Activated naive CD4-positive, alpha-beta T cell treated with anti-CD3 and anti-CD28 coated beads, Interleukin-2, amount 50 U/mL, for 24 hours (primary cell): Measurements from ENCODE around the gene TBC1D7.

Source experiments
- H3K27ac Mint-ChIP-seq: one replicate; pipeline ENCODE4 v1.8.0; 2021; ENCODE audit warnings: mild to moderate bottlenecking, mixed read lengths
- H3K27me3 Mint-ChIP-seq: one replicate; pipeline ENCODE4 v1.8.0; 2021; ENCODE audit warnings: mixed read lengths
- H3K36me3 Mint-ChIP-seq: one replicate; pipeline ENCODE4 v1.8.0; 2021; ENCODE audit warnings: mixed read lengths
- H3K4me1 Mint-ChIP-seq: one replicate; pipeline ENCODE4 v1.8.0; 2021; ENCODE audit warnings: mixed read lengths
- H3K4me3 Mint-ChIP-seq: one replicate; pipeline ENCODE4 v1.8.0; 2021; ENCODE audit warnings: mild to moderate bottlenecking, mixed read lengths
- H3K9me3 Mint-ChIP-seq: one replicate; pipeline ENCODE4 v1.8.0; 2021; ENCODE audit warnings: mixed read lengths

The TBC1D7 gene

DNA sequence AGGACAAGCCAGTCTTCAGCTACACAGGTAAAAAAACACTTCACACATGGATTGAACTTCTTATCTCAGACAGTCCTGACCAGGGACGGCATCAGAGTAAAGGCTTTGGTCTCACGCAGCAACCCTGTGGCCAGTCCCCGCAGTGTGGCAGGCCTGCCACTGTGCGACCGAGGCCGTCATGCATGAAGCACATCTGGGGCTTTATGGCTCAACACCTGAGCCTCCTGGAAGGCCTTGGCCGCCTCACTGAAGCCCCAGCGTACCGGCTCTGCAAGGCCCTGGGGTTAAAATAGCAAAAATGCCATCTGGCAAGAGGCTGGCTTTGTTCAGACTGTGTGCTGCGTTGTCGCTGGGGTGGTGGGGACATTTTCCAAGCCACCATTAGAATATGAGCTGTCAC, 32.8 kb downstream of the TBC1D7 start:
- no peak overlapping the region for H3K27ac Mint-ChIP-seq
- H3K27me3 Mint-ChIP-seq = no peaks in the 10 kb centered on the region
- no peaks in the 10 kb centered on the region for H3K9me3 Mint-ChIP-seq
- H3K36me3 Mint-ChIP-seq = peaks cover 26% of the 10 kb centered on the region
- no peak overlapping the region for H3K4me3 Mint-ChIP-seq
- no peaks in the 10 kb centered on the region for H3K4me1 Mint-ChIP-seq

- H3K27me3 Mint-ChIP-seq = no peaks in the 10 kb centered on the region
- H3K27ac Mint-ChIP-seq = no peak overlapping the region
- no peaks in the 10 kb centered on the region for H3K4me1 Mint-ChIP-seq
- peaks cover 29% of the 10 kb centered on the region for H3K36me3 Mint-ChIP-seq
- no peaks in the 10 kb centered on the region for H3K9me3 Mint-ChIP-seq
- no peak overlapping the region for H3K4me3 Mint-ChIP-seq
Measured at GRCh38 chr6:13294499-13295069, 33.8 kb downstream of the TBC1D7 start.

DNA sequence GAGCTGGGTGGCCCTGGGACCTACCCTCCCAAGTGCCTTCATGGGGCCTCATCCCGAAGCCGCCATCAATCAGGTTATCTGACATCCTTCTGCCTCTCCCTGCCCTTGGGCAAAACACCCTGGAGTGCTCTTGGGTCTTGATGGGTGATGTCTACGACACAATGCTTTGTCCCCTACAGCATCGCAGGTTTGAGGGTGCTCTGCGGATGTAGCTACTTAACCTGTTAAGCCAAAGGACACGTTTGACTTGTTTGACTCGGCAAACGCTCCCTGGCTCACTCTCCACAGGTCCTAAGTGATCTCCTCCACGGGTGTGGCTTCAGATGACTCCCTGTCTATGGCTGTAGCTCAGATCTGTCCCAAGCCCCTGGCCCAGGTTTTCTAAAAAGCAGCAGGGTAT, 35.6 kb downstream of the TBC1D7 start:
- H3K9me3 Mint-ChIP-seq = no peaks in the 10 kb centered on the region
- H3K36me3 Mint-ChIP-seq = peaks cover 29% of the 10 kb centered on the region
- no peak overlapping the region for H3K27ac Mint-ChIP-seq
- H3K27me3 Mint-ChIP-seq = no peaks in the 10 kb centered on the region
- H3K4me1 Mint-ChIP-seq = no peaks in the 10 kb centered on the region
- H3K4me3 Mint-ChIP-seq = no peak overlapping the region

DNA sequence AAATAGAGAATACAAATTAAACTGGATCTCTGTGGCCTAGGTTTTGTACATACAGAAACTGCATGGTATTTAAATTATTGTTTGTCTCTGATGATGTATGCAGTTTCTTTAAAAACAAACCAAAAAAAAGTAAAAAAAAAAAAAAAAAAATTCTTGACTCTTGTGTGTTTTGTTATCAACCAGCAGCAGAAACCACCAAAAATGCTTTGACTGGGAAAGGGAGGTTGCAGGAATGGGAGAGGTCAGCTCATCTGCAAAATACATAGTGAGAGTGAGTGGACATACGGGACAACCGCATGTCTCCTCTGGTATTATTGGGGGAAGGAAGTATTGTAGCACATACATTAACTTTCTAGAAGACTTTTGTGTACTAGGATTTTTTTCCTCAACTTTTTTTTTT, 38.0 kb downstream of the TBC1D7 start:
- H3K4me1 Mint-ChIP-seq = no peaks in the 10 kb centered on the region
- H3K4me3 Mint-ChIP-seq = no peak overlapping the region
- H3K27me3 Mint-ChIP-seq = no peaks in the 10 kb centered on the region
- H3K36me3 Mint-ChIP-seq = peaks cover 41% of the 10 kb centered on the region
- H3K9me3 Mint-ChIP-seq = peaks cover 5% of the 10 kb centered on the region
- no peak overlapping the region for H3K27ac Mint-ChIP-seq

- Mint-ChIP-seq H3K9me3 (peaks cover 5% of the 10 kb centered on the region), H3K27me3 (no peaks in the 10 kb centered on the region), H3K36me3 (peaks cover 37% of the 10 kb centered on the region), H3K4me1 (no peaks in the 10 kb centered on the region), H3K27ac (no peak overlapping the region), H3K4me3 (no peak overlapping the region)
Measured at GRCh38 chr6:13289789-13290318, 38.5 kb downstream of the TBC1D7 start.

- Mint-ChIP-seq H3K27ac (no peak overlapping the region), H3K9me3 (peaks cover 5% of the 10 kb centered on the region), H3K4me1 (no peaks in the 10 kb centered on the region), H3K4me3 (no peak overlapping the region), H3K36me3 (peaks cover 31% of the 10 kb centered on the region), H3K27me3 (no peaks in the 10 kb centered on the region)
Measured at GRCh38 chr6:13288969-13289391, 39.4 kb downstream of the TBC1D7 start.

- peaks cover 30% of the 10 kb centered on the region for H3K36me3 Mint-ChIP-seq
- no peaks in the 10 kb centered on the region for H3K27me3 Mint-ChIP-seq
- no peaks in the 10 kb centered on the region for H3K4me1 Mint-ChIP-seq
- H3K27ac Mint-ChIP-seq = no peak overlapping the region
- peaks cover 5% of the 10 kb centered on the region for H3K9me3 Mint-ChIP-seq
- no peak overlapping the region for H3K4me3 Mint-ChIP-seq
Measured at GRCh38 chr6:13288481-13288880, 39.9 kb downstream of the TBC1D7 start.

DNA sequence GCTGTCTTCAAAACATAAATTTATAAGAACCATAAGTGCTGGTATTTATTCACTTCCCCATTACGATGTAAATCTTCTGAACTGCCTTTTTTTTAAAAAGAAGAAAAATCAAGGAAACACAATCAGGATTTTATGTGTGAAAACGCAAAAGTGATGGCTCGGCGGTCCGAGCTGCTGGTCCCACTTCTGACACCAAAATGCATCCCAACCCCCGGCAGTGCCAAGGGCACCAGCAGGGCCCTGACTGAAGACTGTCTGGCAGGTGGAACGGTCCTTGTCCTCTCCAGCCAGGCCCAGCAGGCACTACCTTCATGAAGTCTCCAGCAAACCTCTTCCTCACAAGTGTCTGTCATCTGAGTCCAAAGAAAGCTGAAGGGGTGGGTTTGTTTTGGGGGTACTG, 41.2 kb downstream of the TBC1D7 start:
- H3K36me3 Mint-ChIP-seq = peaks cover 25% of the 10 kb centered on the region
- no peak overlapping the region for H3K27ac Mint-ChIP-seq
- H3K27me3 Mint-ChIP-seq = no peaks in the 10 kb centered on the region
- H3K4me1 Mint-ChIP-seq = no peaks in the 10 kb centered on the region
- H3K9me3 Mint-ChIP-seq = peaks cover 5% of the 10 kb centered on the region
- H3K4me3 Mint-ChIP-seq = no peak overlapping the region

- Mint-ChIP-seq H3K4me1 (no peaks in the 10 kb centered on the region), H3K27me3 (no peaks in the 10 kb centered on the region), H3K4me3 (no peak overlapping the region)
Measured at GRCh38 chr6:13286181-13286580, 42.2 kb downstream of the TBC1D7 start.

GRCh38 chr6:13285705-13286104, 42.6 kb downstream of the TBC1D7 start:
- Mint-ChIP-seq H3K36me3 (peaks cover 25% of the 10 kb centered on the region), H3K4me1 (no peaks in the 10 kb centered on the region), H3K27ac (no peak overlapping the region), H3K9me3 (peaks cover 5% of the 10 kb centered on the region), H3K27me3 (no peaks in the 10 kb centered on the region), H3K4me3 (no peak overlapping the region)

More at GRCh38 chr6:13286181-13286580, 42.2 kb downstream of the TBC1D7 start:
- Mint-ChIP-seq H3K27ac (no peak overlapping the region), H3K36me3 (peaks cover 25% of the 10 kb centered on the region), H3K9me3 (peaks cover 5% of the 10 kb centered on the region)

DNA sequence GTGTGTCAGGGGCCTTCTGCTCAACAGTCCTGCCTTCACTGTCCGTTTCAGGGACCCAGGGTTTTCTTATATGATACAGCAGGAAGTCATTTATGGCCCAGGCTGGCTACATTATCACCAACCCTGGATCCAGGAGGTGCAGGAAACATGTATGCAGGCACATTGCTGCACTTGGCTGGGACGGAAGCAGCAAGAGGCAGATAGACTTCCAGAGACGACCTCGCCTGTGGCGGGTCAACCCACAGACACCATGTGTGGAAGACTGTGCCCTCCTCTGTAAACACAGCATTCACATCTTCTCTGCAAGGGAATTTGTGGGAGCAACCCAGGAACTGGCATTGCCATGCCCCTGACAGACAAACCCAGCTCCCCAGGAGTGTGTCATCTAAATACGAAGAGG, 43.7 kb downstream of the TBC1D7 start:
- H3K27ac Mint-ChIP-seq = no peak overlapping the region
- H3K36me3 Mint-ChIP-seq = peaks cover 21% of the 10 kb centered on the region
- H3K4me3 Mint-ChIP-seq = no peak overlapping the region
- H3K4me1 Mint-ChIP-seq = peaks cover 4% of the 10 kb centered on the region
- H3K9me3 Mint-ChIP-seq = peaks cover 5% of the 10 kb centered on the region
- H3K27me3 Mint-ChIP-seq = no peaks in the 10 kb centered on the region

- peaks cover 5% of the 10 kb centered on the region for H3K9me3 Mint-ChIP-seq
- H3K27me3 Mint-ChIP-seq = no peaks in the 10 kb centered on the region
- no peak overlapping the region for H3K27ac Mint-ChIP-seq
- H3K4me3 Mint-ChIP-seq = no peak overlapping the region
- peaks cover 4% of the 10 kb centered on the region for H3K4me1 Mint-ChIP-seq
- H3K36me3 Mint-ChIP-seq = peaks cover 15% of the 10 kb centered on the region
Measured at GRCh38 chr6:13283331-13283730, 45.0 kb downstream of the TBC1D7 start.

DNA sequence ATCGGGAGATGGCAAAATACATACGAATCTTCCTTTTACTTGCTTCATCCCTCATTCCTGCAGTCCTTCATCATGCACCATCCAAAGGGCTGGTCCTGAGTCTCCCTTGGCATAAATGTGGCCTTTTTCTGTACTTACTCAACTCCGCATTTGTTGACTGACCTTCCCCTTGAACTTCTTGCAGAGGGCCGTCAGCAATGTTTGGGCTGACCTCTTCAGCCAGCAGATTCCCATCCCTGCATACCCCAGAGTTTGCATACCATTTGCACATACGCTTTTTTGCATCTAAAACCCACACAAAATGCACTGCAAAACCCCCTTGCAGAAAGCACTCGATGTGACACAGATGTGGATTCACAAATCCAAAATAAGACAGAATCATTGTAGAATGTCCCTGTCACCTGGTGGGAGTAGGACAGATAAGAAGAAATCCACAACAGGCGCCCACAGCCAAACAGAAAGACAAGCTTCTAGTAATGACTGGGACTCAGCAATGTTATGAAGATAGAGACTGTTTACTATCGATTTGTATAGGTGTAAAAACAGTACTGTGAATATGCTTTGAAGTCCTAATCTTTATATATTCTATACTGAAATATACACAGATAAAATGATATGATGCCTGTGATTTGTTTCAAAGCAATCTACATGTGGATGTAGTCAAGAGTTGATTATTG, 45.8 kb downstream of the TBC1D7 start:
- Mint-ChIP-seq H3K9me3 (peaks cover 5% of the 10 kb centered on the region), H3K4me1 (peaks cover 4% of the 10 kb centered on the region), H3K27me3 (no peaks in the 10 kb centered on the region), H3K4me3 (no peak overlapping the region), H3K27ac (no peak overlapping the region), H3K36me3 (peaks cover 15% of the 10 kb centered on the region)

DNA sequence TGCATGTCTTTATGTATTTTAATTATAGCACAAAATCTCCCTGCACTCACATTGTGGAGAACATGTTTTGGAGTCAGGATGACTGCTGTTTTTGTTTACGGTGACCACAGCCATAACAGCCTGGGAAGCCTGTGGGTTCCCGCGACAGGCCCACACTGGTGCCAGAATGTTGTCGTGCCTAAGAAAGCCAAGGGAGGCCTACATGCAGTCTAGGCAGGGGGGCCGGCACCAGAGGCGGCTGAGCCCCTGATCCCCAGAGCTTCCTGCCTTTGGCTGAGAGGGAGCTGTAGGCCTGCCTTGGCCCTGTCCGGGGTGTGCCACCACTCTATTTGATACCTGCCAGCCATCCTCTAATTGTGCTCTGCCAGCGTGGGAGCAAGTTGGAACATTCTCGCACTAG, 46.7 kb downstream of the TBC1D7 start:
- Mint-ChIP-seq H3K9me3 (peaks cover 5% of the 10 kb centered on the region), H3K4me1 (peaks cover 4% of the 10 kb centered on the region), H3K36me3 (peaks cover 10% of the 10 kb centered on the region), H3K27me3 (no peaks in the 10 kb centered on the region), H3K27ac (no peak overlapping the region), H3K4me3 (no peak overlapping the region)

DNA sequence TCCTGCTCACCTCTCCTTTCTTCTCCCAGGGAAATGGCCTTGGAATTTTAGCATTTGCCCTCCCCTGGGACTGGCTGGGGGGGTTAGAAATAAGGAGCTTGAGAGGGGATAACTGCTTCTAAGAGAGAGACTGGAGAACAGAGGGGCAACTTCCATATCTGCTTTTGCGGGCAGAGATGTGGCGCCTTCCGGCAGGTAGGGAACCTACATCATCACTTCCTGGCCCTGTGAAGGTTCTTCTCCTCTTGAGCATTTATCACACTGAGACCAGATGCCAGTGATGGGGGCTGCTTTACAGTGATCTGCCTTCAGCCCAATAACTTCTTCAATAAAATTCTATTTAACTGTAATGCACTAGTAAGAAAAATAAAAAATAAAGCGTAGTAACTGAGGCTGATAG, 48.1 kb downstream of the TBC1D7 start:
- H3K4me3 Mint-ChIP-seq = no peak overlapping the region
- no peak overlapping the region for H3K27ac Mint-ChIP-seq
- H3K9me3 Mint-ChIP-seq = no peaks in the 10 kb centered on the region
- peaks cover 4% of the 10 kb centered on the region for H3K4me1 Mint-ChIP-seq
- peaks cover 3% of the 10 kb centered on the region for H3K36me3 Mint-ChIP-seq
- no peaks in the 10 kb centered on the region for H3K27me3 Mint-ChIP-seq

- Mint-ChIP-seq H3K27me3 (no peaks in the 10 kb centered on the region), H3K27ac (no peak overlapping the region), H3K4me1 (peaks cover 13% of the 10 kb centered on the region), H3K36me3 (peaks cover 3% of the 10 kb centered on the region), H3K4me3 (no peak overlapping the region), H3K9me3 (no peaks in the 10 kb centered on the region)
Measured at GRCh38 chr6:13278991-13279390, 49.3 kb downstream of the TBC1D7 start.
